HEK293 (cell line): ENCODE results near the gene RANBP10.
A peak's percentile ranks its signal among the peaks of the same experiment; 100 is the strongest.

Source experiments
- CTCF ChIA-PET: fragments of 350-600 bp; formaldehyde crosslinking; extraction: SDS; loops from one replicate; lab custom pipeline; 2021; ENCODE audit warnings: antibody characterized with exemption; lab: Yijun Ruan, JAX
- POLR2A ChIA-PET: fragments of 300-600 bp; formaldehyde crosslinking; extraction: SDS; loops from one replicate; lab custom pipeline; 2020; ENCODE audit warnings: antibody characterized with exemption, inconsistent platforms; lab: Yijun Ruan, JAX
- H3K27ac ChIP-seq: fragments of 200-500 bp; sonication (Bioruptor generic); 2 replicates; pipeline ENCODE4 v1.5.1; 2014; ENCODE audit warnings: low read depth, low read length, control low read depth, inconsistent platforms; ENCODE audit errors: extremely low read depth
- H3K36me3 ChIP-seq, 2 experiments: fragments of 200-500 bp in 1 of 2; sonication (Bioruptor generic) in 1 of 2; 1 replicate in 1 of 2; 2 replicates in 1 of 2; pipeline ENCODE4 v1.5.1; 2014 to 2017; ENCODE audit warnings: inconsistent platforms in 2 of 2, low read length in 2 of 2; ENCODE audit not compliant: control insufficient read depth in 2 of 2, insufficient read depth in 1 of 2
- H3K4me1 ChIP-seq: fragments of 200-500 bp; sonication (Bioruptor generic); 2 replicates; pipeline ENCODE4 v1.5.1; 2014; ENCODE audit warnings: mild to moderate bottlenecking, low read length, inconsistent platforms; ENCODE audit not compliant: control insufficient read depth, insufficient read depth
- H3K4me3 ChIP-seq: 2 replicates; pipeline ENCODE4 v1.5.1; 2011; ENCODE audit warnings: low read depth, mild to moderate bottlenecking, control low read depth, low read length, moderate library complexity
- H3K9me3 ChIP-seq: fragments of 200-500 bp; sonication (Bioruptor generic); 2 replicates; pipeline ENCODE4 v1.5.1; 2014; ENCODE audit warnings: low read depth, low read length, inconsistent platforms; ENCODE audit not compliant: control insufficient read depth, insufficient read depth
- HIC1 ChIP-seq: fragments of 450-650 bp; formaldehyde crosslinking; IDR thresholded peaks from 2 replicates; pipeline ENCODE4 v1.5.1; 2016; ENCODE audit warnings: missing biosample characterization, missing genetic modification characterization
- KLF1 ChIP-seq: fragments of 450-650 bp; formaldehyde crosslinking; IDR thresholded peaks from 2 replicates; pipeline ENCODE4 v1.5.1; 2016; ENCODE audit warnings: missing biosample characterization, missing genetic modification characterization
- PRDM1 ChIP-seq: fragments of 450-650 bp; formaldehyde crosslinking; IDR thresholded peaks from 2 replicates; pipeline ENCODE4; 2016; ENCODE audit warnings: missing biosample characterization, missing genetic modification characterization
- PRDM10 ChIP-seq: fragments of 450-650 bp; formaldehyde crosslinking; IDR thresholded peaks from 2 replicates; pipeline ENCODE4 v1.5.1; 2016; ENCODE audit warnings: missing biosample characterization, missing genetic modification characterization
- SCRT2 ChIP-seq: fragments of 450-650 bp; formaldehyde crosslinking; IDR thresholded peaks from 2 replicates; pipeline ENCODE4 v1.5.1; 2016; ENCODE audit warnings: missing biosample characterization, missing genetic modification characterization
- TSHZ1 ChIP-seq: fragments of 450-650 bp; formaldehyde crosslinking; IDR thresholded peaks from 2 replicates; pipeline ENCODE4 v1.5.1; 2016; ENCODE audit warnings: missing biosample characterization, missing genetic modification characterization, borderline replicate concordance
- ZNF10 ChIP-seq: fragments of 450-650 bp; formaldehyde crosslinking; IDR thresholded peaks from 2 replicates; pipeline ENCODE4 v1.5.1; 2017; ENCODE audit warnings: missing biosample characterization, missing genetic modification characterization
- ZNF18 ChIP-seq: fragments of 450-650 bp; formaldehyde crosslinking; IDR thresholded peaks from 2 replicates; pipeline ENCODE4 v1.5.1; 2016; ENCODE audit warnings: missing biosample characterization, missing genetic modification characterization
- ZNF335 ChIP-seq: fragments of 450-650 bp; formaldehyde crosslinking; conservative IDR thresholded peaks from 2 replicates; pipeline ENCODE4 v1.5.1; 2016; ENCODE audit warnings: missing biosample characterization, missing genetic modification characterization

The RANBP10 gene

GRCh38 chr16:67718668-67719047 lies 87.7 kb downstream of the RANBP10 start:
- peak overlapping the region; percentile 69 for H3K4me3 ChIP-seq
- peaks cover 0 to 22% of the 10 kb centered on the region in 2 experiments; a peak in 2 of 3 replicates for H3K36me3 ChIP-seq
- ChIA-PET POLR2A (interaction anchor here (0.9 to 2.0 kb wide), 22 partner anchors 10 to 304 kb away, joined by 3 to 25 read pairs (median 4); partner anchors contain the start of genes ACD, CTCF, DDX28 and DUS2), CTCF (interaction anchor here (0.5 to 2.9 kb wide), 5 partner anchors 8 to 49 kb away, joined by 3 to 16 read pairs (median 3); no protein-coding TSS in a partner anchor)
- H3K9me3 ChIP-seq, result no peaks in the 10 kb centered on the region
- H3K27ac ChIP-seq, result peak overlapping the region; percentile 43; the same call in 1 of the 2 replicates
- TF ChIP-seq ZNF335 (tag by site-specific recombination) (peak; percentile 95; the same call in 1 of the 2 replicates), ZNF10 (tag by site-specific recombination) (0 out of 2 replicates have a peak, but pooled peaks have one; percentile 32), ZNF18 (tag by site-specific recombination) (no peak), TSHZ1 (tag by site-specific recombination) (no peak), PRDM10 (tag by site-specific recombination) (peak; percentile 75)
- no peaks in the 10 kb centered on the region; the same call in 1 of the 2 replicates for H3K4me1 ChIP-seq

GRCh38 chr16:67716097-67716496 lies 90.3 kb downstream of the RANBP10 start:
- peaks cover 0 to 17% of the 10 kb centered on the region in 2 experiments; a peak in 2 of 3 replicates for H3K36me3 ChIP-seq
- H3K4me3 ChIP-seq, result no peak overlapping the region
- H3K9me3 ChIP-seq, result no peaks in the 10 kb centered on the region
- CTCF ChIA-PET, result interaction anchor here (1.6 to 3.4 kb wide), 2 partner anchors 43 to 100 kb away, joined by 4 to 12 read pairs; no protein-coding TSS in a partner anchor
- H3K4me1 ChIP-seq, result no peaks in the 10 kb centered on the region; the same call in 1 of the 2 replicates
- H3K27ac ChIP-seq, result no peak overlapping the region
- POLR2A ChIA-PET, result interaction anchor here (0.6 kb wide), 1 partner anchor 189 kb away, joined by 6 read pairs; no protein-coding TSS in a partner anchor
- TF ChIP-seq PRDM1 (tag by site-specific recombination) (peak; percentile 72), HIC1 (tag by site-specific recombination) (no peak), KLF1 (tag by site-specific recombination) (no peak), SCRT2 (tag by site-specific recombination) (no peak)
